NCI-H1930 (cell line): Measurements from ENCODE around the gene RBMS1.
"Not testable (repeated sequence)": the region's sequence is repeated elsewhere in the genome, so short reads cannot be mapped to it uniquely, and the experiment has no call there.

ENCODE experiments used
- DNase-seq, 2 experiments: peaks; one replicate each; lab custom pipeline; 2025; lab: John Stamatoyannopoulos, UW

RBMS1 gene

GRCh38 chr2:160501370-160501769 lies 7.8 kb upstream of the RBMS1 start:
- DNase-seq, result no peak

GRCh38 chr2:160499865-160500264 lies 6.3 kb upstream of the RBMS1 start:
- DNase-seq, result no peak

- no peak for DNase-seq
Observed at GRCh38 chr2:160498137-160498536, 4.5 kb upstream of the RBMS1 start.

GRCh38 chr2:160494201-160494644 lies 616 bp upstream of the RBMS1 start:
- no peak for DNase-seq

GRCh38 chr2:160492401-160493226 lies 993 bp downstream of the RBMS1 start:
- no peak for DNase-seq

GRCh38 chr2:160491911-160492371 lies 1.7 kb downstream of the RBMS1 start:
- DNase-seq, result no peak

GRCh38 chr2:160490733-160491685 lies 2.6 kb downstream of the RBMS1 start:
- no peak for DNase-seq

GRCh38 chr2:160489111-160489510 lies 4.5 kb downstream of the RBMS1 start:
- DNase-seq, result no peak

- DNase-seq, result not testable (repeated sequence)
Observed at GRCh38 chr2:160488289-160488688, 5.3 kb downstream of the RBMS1 start.

- no peak for DNase-seq
Observed at GRCh38 chr2:160486341-160486740, 7.3 kb downstream of the RBMS1 start.

- DNase-seq, result no peak
Observed at GRCh38 chr2:160484859-160485520, 8.6 kb downstream of the RBMS1 start.

GRCh38 chr2:160482673-160483072 lies 10.9 kb downstream of the RBMS1 start:
- DNase-seq, result no peak

- DNase-seq, result no peak
Observed at GRCh38 chr2:160479269-160479668, 14.3 kb downstream of the RBMS1 start.

GRCh38 chr2:160478660-160479059 lies 14.9 kb downstream of the RBMS1 start:
- no peak for DNase-seq

GRCh38 chr2:160477032-160477431 lies 16.6 kb downstream of the RBMS1 start:
- DNase-seq, result no peak

GRCh38 chr2:160474891-160475787 lies 18.5 kb downstream of the RBMS1 start:
- DNase-seq, result no peak

- no peak for DNase-seq
Observed at GRCh38 chr2:160474319-160474645, 19.3 kb downstream of the RBMS1 start.

GRCh38 chr2:160473468-160474318 lies 19.9 kb downstream of the RBMS1 start:
- no peak for DNase-seq

- DNase-seq, result peak in 1 of 2 experiments; percentile 40
Observed at GRCh38 chr2:160472839-160473251, 20.8 kb downstream of the RBMS1 start.

GRCh38 chr2:160471950-160472349 lies 21.7 kb downstream of the RBMS1 start:
- no peak for DNase-seq
